Loucy (cell line): ENCODE measurements around the gene RWDD4.

Source experiments
- H2AFZ ChIP-seq: fragments of 200-600 bp; sonication (generic); 2 replicates; pipeline ENCODE4 v1.6.0; 2016; ENCODE audit warnings: antibody characterized with exemption, mild to moderate bottlenecking, low read length, moderate library complexity
- H3F3A ChIP-seq: fragments of 200-600 bp; 2 replicates; pipeline ENCODE4 v1.6.0; 2016; ENCODE audit warnings: antibody characterized with exemption, low read depth, mild to moderate bottlenecking
- H3K27me3 ChIP-seq: fragments of 200-600 bp; sonication (generic); 2 replicates; pipeline ENCODE4 v1.6.1; 2014; ENCODE audit warnings: low read length, mild to moderate bottlenecking; ENCODE audit not compliant: insufficient read depth, poor library complexity, severe bottlenecking
- H3K36me3 ChIP-seq: fragments of 200-600 bp; sonication (generic); 2 replicates; pipeline ENCODE4 v1.6.1; 2016; ENCODE audit warnings: low read length; ENCODE audit not compliant: insufficient read depth
- H3K4me1 ChIP-seq: fragments of 200-600 bp; sonication (generic); 2 replicates; pipeline ENCODE4 v1.5.1; 2014; ENCODE audit warnings: low read length, mild to moderate bottlenecking; ENCODE audit not compliant: insufficient read depth, poor library complexity, severe bottlenecking
- H3K4me2 ChIP-seq: fragments of 200-600 bp; sonication (generic); 2 replicates; pipeline ENCODE4 v1.6.0; 2014; ENCODE audit warnings: antibody characterized with exemption, low read length, low read depth, mild to moderate bottlenecking; ENCODE audit not compliant: poor library complexity, severe bottlenecking
- H3K4me3 ChIP-seq: fragments of 200-600 bp; sonication (generic); 2 replicates; pipeline ENCODE4 v1.5.1; 2014; ENCODE audit warnings: low read length, mild to moderate bottlenecking, mixed read lengths; ENCODE audit not compliant: poor library complexity, severe bottlenecking
- H3K79me2 ChIP-seq: fragments of 200-600 bp; sonication (generic); 2 replicates; pipeline ENCODE4 v1.6.1; 2014; ENCODE audit warnings: low read length; ENCODE audit not compliant: insufficient read depth
- H3K9ac ChIP-seq: fragments of 200-600 bp; sonication (generic); 2 replicates; pipeline ENCODE4 v1.6.0; 2014; ENCODE audit warnings: mild to moderate bottlenecking, low read depth, low read length, moderate library complexity; ENCODE audit not compliant: poor library complexity, severe bottlenecking
- H3K9me2 ChIP-seq: fragments of 200-600 bp; sonication (generic); replicated peaks from 2 replicates; pipeline ENCODE4 v1.6.1; 2016; ENCODE audit warnings: low read depth, low read length, mixed read lengths
- H3K9me3 ChIP-seq: fragments of 200-600 bp; sonication (generic); 2 replicates; pipeline ENCODE4 v1.6.1; 2014; ENCODE audit warnings: mild to moderate bottlenecking, antibody characterized with exemption, low read length, low read depth; ENCODE audit not compliant: insufficient read depth
- H4K20me1 ChIP-seq: fragments of 200-600 bp; sonication (generic); 2 replicates; pipeline ENCODE4 v1.6.0; 2014; ENCODE audit warnings: antibody characterized with exemption, low read length, mild to moderate bottlenecking; ENCODE audit not compliant: insufficient read depth, poor library complexity, severe bottlenecking
- EZH2phosphoT487 ChIP-seq: fragments of 200-600 bp; IDR thresholded peaks from 2 replicates; pipeline ENCODE4 v1.6.1; 2018; ENCODE audit warnings: antibody characterized with exemption, mild to moderate bottlenecking, moderate library complexity, borderline replicate concordance
- TF ChIP-seq, protein P1 (sequence below): fragments of 200-600 bp; sonication (generic); conservative IDR thresholded peaks from 2 replicates; pipeline ENCODE4 v1.5.1; 2014; ENCODE audit warnings: mild to moderate bottlenecking, antibody characterized with exemption, low read length

The RWDD4 gene

DNA sequence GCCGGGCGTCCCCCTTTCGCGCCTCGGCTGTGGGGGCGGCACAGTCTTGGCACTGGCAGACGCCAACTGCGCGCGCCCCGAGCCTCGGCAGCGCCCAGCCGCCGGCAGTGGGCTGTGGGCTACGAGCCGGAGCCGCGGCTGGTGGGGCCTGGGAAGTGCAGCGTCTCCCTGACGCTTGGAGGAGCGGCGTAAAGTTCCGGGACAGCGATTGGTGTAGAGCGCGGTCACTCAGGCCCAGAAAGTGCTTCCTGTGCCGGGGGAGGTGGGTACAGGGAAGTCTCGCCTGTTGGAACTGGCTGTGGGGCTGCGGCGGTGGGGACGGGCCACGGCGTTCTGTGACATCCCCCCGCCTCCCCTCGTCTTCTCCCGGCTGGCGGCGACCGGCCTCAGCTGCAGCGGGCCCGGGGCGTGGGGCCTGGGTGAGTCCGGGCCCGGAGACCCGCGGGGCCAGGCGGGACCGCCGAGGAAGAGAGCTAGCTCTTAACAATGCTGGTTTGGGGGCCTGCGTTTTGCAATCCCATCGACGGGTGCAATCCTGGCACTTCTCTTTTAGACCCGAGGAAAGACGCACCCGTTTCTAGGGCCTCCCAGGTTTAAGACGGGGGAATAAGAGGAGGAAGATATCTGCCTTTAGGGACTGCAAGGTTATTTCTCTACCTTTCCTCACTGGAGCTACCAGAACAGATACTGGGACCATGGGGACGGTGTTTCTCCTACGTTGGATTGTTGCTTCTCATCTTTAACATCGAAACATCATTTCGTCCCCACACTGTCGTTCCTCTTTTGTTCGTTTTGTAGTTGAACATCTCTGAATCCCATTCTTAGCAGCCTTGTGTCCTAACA is at the start of gene RWDD4, which contains the start of gene TRAPPC11:
Gene RWDD4 (minus strand): TSS at position 157 of the 843 bp plus-strand sequence. CDS start 233 bp downstream, outside the sequence.
Gene TRAPPC11 (plus strand): TSS at position 265 of the 843 bp plus-strand sequence. CDS start 4,575 bp downstream, outside the sequence.
- Histone ChIP-seq H3K79me2 (peaks cover 66% of the 10 kb centered on the region), H3K9me3 (no peaks in the 10 kb centered on the region), H4K20me1 (peaks cover 10% of the 10 kb centered on the region), H2AFZ (peak within 1 kb of the TSS; percentile 85), H3K9ac (peak within 1 kb of the TSS; percentile 82), H3K27me3 (no peaks in the 10 kb centered on the region), H3K4me1 (peaks cover 41% of the 10 kb centered on the region), H3F3A (no peaks in the 10 kb centered on the region), H3K4me3 (peak within 1 kb of the TSS; percentile 96), H3K4me2 (peak within 1 kb of the TSS; percentile 96), H3K9me2 (no peaks in the 10 kb centered on the region), H3K36me3 (no peaks in the 10 kb centered on the region)
- TF ChIP-seq, protein P1, sequence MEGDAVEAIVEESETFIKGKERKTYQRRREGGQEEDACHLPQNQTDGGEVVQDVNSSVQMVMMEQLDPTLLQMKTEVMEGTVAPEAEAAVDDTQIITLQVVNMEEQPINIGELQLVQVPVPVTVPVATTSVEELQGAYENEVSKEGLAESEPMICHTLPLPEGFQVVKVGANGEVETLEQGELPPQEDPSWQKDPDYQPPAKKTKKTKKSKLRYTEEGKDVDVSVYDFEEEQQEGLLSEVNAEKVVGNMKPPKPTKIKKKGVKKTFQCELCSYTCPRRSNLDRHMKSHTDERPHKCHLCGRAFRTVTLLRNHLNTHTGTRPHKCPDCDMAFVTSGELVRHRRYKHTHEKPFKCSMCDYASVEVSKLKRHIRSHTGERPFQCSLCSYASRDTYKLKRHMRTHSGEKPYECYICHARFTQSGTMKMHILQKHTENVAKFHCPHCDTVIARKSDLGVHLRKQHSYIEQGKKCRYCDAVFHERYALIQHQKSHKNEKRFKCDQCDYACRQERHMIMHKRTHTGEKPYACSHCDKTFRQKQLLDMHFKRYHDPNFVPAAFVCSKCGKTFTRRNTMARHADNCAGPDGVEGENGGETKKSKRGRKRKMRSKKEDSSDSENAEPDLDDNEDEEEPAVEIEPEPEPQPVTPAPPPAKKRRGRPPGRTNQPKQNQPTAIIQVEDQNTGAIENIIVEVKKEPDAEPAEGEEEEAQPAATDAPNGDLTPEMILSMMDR = no peak
- no peak for TF ChIP-seq EZH2phosphoT487

GRCh38 chr4:183702492-183702891 is 43.5 kb upstream of the RWDD4 start:
- no peaks in the 10 kb centered on the region for H3K4me1 ChIP-seq
- no peak overlapping the region for H3K4me3 ChIP-seq
- H3K36me3 ChIP-seq = peaks cover 69% of the 10 kb centered on the region; the same call in 1 of the 2 replicates
- no peak overlapping the region for H3K9ac ChIP-seq
- no peaks in the 10 kb centered on the region for H3K9me3 ChIP-seq
- H3K4me2 ChIP-seq = no peak overlapping the region
- TF ChIP-seq EZH2phosphoT487 = no peak
- TF ChIP-seq, protein P1 = no peak
- no peaks in the 10 kb centered on the region for H3F3A ChIP-seq
- no peaks in the 10 kb centered on the region for H3K27me3 ChIP-seq
- H4K20me1 ChIP-seq = no peaks in the 10 kb centered on the region
- no peaks in the 10 kb centered on the region for H3K9me2 ChIP-seq
- no peaks in the 10 kb centered on the region for H3K79me2 ChIP-seq
- no peak overlapping the region for H2AFZ ChIP-seq

DNA sequence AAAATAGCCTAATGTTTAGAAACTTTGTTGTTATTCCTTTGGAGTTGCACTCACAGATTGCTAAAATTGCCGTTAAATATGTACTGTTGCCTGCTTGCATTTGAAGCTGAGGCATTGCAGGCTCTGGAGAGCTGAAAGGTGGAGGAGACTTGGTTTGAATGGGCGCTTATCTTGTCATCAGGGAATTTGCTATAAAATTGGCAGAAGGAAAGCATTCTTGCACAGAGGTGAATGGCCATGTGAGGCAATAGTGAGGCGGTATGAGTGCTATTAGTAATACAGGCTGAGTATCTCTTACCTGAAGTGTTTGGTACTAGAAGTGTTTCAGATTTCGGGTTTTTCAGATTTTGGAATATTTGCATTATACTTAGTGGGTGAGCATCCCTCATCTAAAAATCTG is 41.4 kb upstream of the RWDD4 start:
- H3K9ac ChIP-seq = no peak overlapping the region
- no peaks in the 10 kb centered on the region for H3K27me3 ChIP-seq
- H3K9me2 ChIP-seq = no peaks in the 10 kb centered on the region
- no peaks in the 10 kb centered on the region for H3K9me3 ChIP-seq
- peaks cover 77% of the 10 kb centered on the region; the same call in 1 of the 2 replicates for H3K36me3 ChIP-seq
- H4K20me1 ChIP-seq = no peaks in the 10 kb centered on the region
- H3K79me2 ChIP-seq = no peaks in the 10 kb centered on the region
- no peak overlapping the region for H2AFZ ChIP-seq
- H3K4me2 ChIP-seq = no peak overlapping the region
- no peak overlapping the region for H3K4me3 ChIP-seq
- H3K4me1 ChIP-seq = no peaks in the 10 kb centered on the region
- TF ChIP-seq, protein P1 = no peak
- TF ChIP-seq EZH2phosphoT487 = no peak
- H3F3A ChIP-seq = no peaks in the 10 kb centered on the region
